RPMI7951 (cell line): Measurements from ENCODE around the gene ZC3H11A. TPM values are rescaled to one million over a fixed set of nuclear protein-coding genes. Genes with fewer than 3 reads are reported as not detected.
"Not testable (repeated sequence)": the region's sequence is repeated elsewhere in the genome, so short reads cannot be mapped to it uniquely, and the experiment has no call there.

Source experiments
- DNase-seq: peaks from one replicate; pipeline ENCODE4 v3.0.0-alpha.2; 2012; ENCODE audit warnings: low read depth
- total RNA-seq: library from RNA; depleted of rRNA; stranded (reverse); fragments of >200 nt; shearing (Covaris generic); gene quantifications from 2 replicates; pipeline ENCODE4 v1.2.3, GENCODE V29; 2014; rRNA removed

ZC3H11A gene
- 62.7 and 71.3 TPM in 2 replicates for total RNA-seq

DNA sequence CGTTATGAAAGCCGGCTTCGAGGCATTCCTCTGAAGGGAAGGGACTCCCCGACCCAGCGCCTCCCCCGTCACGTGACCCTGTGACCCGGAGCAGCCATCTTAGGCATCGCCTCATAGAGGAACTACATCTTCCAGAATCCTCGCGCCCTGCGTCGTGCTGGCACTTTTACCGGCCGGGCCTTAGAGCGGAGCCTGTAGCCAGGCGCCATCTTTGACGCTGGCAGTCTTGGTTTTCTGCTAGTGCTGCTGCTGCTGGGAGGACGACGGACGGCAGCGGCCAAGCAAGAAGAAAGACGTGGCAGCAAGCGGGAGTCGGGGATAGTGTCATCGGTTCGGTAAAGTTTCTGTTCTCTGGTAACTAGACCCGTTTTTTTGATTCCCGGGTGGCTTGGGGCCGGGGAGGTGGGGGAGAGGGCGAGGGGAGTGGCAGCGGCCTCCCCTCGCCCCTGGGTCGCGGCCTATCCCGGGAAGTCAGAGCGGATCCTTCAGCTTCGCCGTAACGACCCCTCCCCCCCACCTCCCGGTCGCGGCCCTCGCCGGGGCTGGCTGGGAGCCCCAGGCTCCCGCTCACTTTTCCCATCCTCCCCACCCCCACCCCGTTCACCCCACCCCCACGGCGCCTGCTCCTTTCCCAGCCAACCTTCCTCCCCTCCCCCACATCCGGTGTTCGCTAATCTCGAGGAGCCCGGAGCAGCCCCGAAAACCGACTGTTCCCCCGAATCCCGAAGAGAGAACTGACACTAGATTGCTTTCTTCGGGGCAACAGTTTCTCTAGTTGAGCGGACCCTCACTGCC lies at the start of gene ZC3H11A, which contains the start of gene ZBED6:
Gene ZC3H11A, plus strand, starts transcription at position 183 of the 795 bp plus-strand sequence. CDS start 21,448 bp downstream, outside the sequence.
Gene ZBED6, plus strand, starts transcription at position 183 of the 795 bp plus-strand sequence. CDS start 1,900 bp downstream, outside the sequence.
- DNase-seq, result peak; percentile 97

DNA sequence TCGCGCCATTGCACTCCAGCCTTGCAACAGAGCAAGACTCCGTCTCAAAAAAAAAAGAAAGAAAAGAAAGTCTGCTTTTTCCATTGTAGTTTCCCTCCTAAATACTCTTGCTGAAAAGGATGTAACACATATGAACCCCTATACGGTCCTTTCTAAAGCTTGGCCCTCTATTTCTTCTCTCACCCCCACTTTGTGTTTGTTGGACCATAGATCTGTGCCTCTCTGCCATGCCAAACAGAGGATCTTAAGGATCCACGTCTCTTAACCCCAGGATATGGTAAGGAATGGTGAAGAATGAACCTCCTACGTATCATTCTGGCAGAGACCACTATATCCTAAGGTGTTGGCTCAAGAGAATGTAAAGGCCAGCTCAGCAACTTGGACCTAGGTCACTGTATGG lies 49.1 kb upstream of the ZC3H11A start:
- DNase-seq, result no peak

DNA sequence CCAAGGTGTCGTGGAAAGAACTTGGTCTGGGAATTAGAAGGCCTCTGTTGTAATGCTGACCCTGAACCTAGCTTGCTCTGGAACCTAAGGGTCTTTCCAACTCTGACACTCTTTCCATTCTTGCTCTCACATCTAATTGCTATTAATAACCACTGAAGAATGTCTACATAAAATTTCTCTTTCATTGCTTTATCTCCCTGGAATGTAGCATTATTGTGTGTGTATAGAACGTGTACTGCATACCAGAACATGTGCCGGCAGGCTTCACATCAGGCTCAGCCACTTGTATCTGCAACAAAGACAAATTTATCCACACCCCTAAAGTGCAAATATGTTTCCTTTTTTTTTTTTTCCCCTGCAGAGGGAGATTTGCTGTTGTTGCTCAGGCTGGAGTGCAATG lies 44.4 kb upstream of the ZC3H11A start:
- no peak for DNase-seq

DNA sequence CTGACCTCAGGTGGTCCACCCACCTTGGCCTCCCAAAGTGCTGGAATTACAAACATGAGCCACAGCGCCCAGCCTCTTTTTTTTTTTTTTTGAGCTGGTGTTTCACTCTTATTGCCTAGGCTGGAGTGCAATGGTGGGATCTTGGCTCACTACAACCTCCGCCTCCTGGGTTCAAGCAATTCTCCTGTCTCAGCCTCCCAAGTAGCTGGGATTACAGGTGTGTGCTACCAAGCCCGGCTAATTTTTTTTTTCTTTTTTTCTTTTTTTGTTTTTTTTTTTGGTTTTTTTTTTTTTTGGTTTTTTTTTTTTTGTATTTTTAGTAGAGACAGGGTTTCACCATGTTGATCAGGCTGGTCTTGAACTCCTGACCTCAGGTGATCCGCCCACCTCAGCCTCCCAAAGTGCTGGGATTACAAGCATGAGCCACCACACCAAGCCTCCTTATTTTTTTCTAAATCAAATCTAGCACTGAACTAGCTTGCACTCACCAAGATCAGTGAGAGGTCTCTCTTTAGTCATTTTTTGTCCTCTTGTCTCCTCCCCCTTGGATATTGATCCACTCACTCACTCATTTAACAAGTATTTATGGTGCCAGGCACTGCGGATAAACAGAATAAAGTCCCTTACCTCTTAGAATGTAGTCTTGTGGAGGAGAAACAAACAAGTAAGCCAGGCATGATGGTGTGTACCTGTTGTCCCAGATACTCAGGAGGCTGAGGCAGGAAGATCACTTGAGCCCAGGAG lies 43.6 kb upstream of the ZC3H11A start:
- DNase-seq, result not testable (repeated sequence)

DNA sequence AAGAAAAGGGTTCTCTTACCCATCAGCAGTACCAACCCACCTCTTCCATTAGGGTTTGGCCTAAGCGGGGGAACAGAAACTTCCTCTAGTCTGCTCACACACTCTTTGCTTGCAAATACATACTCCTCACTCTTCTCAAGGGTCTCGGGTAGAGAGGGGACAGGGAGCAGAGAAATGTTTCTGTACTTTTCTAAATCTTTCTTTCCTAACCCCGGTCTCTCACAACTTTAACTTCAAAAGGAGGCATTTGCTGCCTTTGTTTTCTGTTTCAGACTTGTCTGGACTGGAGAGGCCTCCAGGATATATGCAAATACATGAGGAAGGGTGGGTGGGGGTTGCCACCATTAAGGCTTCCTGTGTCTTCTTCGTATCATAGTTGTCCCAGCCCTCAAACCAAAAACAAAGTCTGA lies 41.0 kb upstream of the ZC3H11A start:
- DNase-seq, result no peak

DNA sequence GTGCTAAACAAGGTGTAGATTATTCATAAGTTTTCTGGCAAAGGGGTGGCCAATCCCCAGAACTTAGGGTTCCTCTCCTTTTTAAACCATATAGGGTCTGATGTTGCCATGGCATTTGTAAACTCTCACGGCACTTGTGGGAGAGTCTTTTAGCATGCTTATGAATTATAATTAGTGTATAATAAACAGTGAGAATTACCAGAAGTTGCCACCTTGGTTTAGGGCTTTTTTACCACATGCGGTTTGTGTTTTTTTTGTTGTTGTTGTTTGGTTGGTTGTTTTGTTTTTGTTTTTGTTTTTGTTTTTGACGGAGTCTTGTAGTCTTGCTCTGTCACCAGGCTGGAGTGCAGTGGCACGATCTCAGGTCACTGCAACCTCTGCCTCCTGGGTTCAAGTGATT lies 39.4 kb upstream of the ZC3H11A start:
- DNase-seq, result no peak

DNA sequence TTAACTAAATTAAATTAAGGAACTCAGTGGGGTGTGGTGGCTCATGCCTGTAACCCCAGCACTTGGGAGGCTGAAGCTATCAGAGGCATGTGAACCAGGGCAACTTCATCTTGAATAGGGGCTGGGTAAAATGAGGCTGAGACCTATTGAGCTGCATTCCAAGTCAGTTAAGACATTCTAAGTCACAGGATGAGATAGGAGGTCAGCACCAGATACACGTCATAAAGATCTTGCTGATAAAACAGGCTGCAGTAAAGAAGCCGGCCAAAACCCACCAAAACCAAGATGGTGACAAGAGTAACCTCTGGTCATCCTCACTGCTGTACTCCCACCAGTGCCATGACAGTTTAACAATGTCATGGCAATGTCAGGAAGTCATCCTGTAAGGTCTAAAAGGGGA lies 36.7 kb upstream of the ZC3H11A start:
- not testable (repeated sequence) for DNase-seq

DNA sequence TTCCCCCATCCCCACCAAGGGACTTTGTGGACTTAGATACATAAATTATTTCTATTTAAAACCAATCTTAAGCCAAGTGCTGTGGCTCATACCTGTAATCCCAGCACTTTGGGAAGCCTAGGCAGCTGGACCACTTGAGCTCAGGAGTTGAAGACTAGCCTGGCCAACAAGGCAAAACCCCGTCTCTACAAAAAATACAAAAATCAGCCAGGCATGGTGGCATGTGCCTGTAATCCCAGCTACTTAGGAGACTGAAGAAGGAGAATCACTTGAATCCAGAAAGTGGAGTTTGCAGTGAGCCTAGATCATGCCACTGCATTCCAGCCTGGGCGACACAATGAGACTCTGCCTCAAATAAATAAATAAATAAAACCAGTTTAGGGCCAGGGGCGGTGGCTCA lies 34.9 kb upstream of the ZC3H11A start:
- DNase-seq, result no peak

DNA sequence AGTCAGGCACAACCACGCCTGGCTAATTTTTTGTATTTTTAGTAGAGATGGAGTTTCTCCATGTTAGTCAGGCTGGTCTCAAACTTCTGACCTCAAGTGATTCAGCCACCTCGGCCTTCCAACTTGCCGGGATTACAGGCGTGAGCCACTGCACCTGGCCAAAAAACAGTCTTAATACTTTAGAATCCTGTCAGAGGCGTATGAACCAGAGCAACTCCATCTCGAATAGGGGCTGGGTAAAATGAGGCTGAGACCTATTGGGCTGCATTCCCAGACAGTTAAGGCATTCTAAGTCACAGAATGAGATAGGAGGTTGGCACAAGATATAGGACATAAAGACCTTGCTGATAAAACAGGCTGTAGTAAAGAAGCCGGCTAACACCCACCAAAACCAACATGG lies 33.5 kb upstream of the ZC3H11A start:
- DNase-seq, result not testable (repeated sequence)

DNA sequence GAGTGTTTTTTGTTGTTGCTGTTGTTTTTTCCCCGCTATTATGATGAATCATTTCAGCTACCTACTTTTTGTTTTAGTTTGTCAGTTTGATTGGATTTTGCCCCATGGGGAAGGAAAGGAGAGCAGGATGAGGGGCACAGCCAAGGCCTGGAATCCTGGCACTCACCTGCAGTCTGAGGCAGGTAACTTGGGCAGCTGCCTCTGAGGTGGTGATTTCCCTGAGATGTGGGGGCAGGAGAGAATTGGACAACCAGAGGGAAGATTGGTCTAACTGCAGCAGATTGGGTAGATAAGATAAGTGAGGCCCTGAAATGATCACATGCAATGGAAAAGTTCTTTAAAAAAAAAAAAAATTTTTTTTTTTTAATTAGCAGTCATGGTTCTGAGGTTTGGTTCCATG lies 31.9 kb upstream of the ZC3H11A start:
- no peak for DNase-seq

DNA sequence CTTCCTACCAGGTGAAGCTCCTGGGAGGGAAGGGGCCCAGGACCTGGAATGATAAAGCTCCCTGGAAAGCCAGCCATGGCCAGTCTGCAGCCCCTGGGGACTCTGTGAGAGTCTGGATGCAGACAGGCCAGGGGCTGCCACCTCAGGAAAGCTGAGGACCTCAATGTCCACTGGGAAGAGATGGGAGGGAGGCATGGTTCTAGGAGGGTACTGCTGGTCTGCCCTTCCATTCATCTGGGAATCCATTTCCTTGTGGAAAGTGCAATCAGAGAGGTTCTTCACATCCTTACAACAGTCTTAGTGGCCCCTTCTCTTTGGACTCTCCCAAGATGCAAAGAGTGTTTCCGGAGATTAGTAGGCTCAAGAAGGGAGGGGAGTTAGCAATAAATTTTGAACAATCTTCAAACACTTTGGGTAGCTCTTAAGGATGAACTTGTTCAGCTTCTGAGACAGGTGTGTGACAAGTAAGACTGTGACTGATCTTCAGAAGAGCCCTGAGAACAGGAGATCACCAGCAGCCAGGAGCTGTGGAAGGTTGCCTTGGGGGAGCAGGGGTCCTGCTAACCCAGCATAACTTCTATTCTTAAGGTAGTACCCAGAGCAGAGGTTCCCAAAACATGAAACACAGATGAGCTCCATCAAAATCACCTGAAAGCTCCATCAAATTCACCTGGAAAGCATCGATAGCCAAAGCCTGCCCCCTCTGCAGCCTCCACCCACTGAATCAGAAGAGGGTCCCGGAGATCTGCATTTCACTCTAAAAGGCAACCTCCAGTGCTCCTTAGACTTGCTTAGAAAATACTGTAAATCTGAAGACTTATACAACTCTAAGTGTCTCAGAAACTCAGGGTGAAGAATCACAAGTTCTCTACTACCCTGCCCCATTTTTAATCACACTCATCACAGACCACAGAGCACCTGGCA lies 31.1 kb upstream of the ZC3H11A start:
- no peak for DNase-seq

DNA sequence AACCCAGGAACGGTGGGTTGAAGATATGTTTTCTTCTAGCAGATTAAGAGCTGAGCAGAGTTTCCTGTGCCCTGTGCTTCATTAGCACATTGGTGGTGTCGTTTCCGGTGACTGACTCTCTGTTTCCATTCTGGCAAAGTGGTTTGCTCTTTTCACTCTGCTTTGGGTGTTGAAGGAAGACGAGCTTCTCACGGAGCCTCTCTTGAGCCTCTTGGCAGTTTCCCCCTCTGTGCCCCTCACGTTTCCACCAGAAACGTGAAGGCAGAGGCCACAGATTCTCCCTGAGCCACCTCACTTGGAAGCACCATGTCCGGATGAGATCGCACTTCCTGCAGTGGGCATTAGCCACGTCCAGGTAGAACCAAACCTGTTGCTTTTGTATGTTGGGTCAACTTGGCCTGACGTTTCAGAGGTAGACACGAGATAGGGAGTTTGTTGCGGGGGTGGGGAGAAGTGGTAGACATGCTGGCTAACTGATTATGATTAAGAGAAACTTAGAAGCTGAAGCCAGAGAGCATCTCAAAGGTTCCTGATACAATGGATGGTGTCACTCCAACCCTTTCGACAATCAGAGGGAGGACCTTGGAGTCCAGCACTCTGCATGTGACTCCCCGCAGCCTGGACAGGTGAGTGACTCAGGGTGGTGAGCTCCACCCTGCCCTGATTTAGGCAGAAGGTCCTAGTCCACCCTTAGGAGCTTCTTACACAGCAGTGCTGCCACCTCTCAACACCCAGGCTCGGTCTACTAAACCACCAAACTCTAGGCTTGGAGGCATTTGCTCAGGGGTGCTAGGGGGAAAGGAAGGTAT lies 30.2 kb upstream of the ZC3H11A start, which contains the start of gene LAX1:
Gene LAX1, plus strand, starts transcription at position 155 of the 809 bp plus-strand sequence. Its CDS starts 383 bp downstream, at position 538.
- no peak for DNase-seq

DNA sequence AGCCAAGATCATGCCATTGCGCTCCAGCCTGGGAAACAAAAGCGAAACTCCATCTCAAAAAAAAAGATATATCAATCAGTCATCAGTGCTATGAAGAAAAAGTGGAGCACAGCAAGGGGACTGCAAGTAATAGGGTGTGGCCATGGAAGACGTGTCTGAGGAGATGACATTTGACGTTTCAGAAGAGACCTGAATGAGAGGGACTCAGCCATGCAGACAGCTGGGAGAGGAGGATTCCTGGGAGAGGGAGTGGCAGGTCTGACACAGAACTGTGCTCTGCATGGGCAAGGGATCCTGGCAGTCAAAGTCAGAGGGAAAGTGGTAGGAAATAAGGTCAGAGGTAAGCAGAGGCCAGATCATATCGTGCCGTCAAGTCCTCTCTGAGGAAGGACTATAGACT lies 27.2 kb upstream of the ZC3H11A start:
- no peak for DNase-seq

DNA sequence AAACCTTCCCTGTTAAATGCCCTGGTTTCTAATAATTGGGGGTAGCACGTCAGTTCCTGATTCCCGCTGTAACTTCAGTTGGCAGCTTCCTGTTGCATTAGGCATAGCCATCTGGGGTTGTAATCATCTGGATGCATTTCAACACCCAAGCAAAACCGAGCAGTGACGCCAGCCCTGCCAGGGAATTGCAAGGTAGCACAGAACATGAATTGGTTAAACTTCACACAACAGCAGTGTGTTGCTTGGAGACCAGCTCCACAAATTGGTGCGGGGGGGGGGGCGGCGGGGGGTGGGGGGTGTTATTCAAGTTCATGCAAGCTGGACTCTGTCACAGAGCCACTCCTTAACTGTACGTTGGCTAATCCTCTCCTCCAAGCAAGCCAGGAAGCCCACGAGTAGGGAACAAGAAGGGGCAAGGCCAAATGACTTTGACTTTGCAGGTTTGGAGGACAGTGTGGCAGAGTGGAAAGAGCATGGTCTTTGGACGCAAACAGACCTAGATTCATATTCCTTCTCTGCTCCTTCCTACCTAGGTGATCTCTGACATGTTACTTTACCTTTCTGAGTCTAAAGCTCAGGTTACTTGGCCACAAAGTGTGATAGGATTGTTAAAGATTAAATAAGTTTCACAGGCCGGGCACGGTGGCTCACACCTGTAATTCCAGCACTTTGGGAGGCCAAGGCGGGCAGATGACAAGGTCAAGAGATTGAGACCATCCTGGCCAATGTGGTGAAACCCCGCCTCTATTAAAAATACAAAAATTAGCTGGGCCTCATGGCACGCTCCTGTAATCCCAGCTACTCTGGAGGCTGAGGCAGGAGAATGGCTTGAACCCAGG lies 25.7 kb upstream of the ZC3H11A start:
- peak; percentile 60 for DNase-seq

DNA sequence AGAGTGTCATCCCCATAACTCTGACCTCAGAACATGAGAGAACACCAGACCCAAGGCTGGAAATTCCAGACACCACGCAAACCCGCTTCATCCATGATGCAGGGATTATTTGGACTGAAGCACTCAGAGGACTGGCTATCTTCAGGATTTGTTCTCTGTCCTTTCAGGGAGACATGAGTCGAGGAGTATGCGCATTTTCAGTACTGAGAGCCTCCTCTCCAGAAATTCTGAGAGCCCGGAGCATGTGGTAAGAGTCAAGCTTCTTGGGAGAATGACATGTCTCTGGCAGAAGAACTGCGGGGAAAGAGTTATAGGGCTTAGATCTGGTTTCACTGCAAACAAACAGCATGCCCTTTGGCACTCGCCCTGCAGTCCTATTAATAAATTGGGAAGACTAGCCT lies 23.5 kb upstream of the ZC3H11A start:
- no peak for DNase-seq

DNA sequence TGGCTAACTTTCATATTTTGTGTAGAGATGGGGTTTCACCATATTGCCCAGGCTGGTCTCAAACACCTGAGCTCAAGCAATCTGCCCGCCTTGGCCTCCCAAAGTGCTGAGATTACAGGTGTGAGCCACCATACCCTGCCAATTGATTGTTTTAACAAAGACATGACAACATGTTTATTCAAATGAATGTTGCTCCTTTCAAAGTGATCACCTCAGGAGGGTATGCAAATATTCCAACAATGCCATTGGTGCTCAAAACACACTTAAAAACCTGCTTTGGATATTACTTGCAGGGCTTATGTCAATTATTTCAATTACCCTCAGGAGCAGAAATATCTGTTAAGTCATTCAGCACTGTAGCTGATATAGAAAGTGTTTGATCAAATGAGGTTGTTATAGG lies 22.6 kb upstream of the ZC3H11A start:
- DNase-seq, result no peak

DNA sequence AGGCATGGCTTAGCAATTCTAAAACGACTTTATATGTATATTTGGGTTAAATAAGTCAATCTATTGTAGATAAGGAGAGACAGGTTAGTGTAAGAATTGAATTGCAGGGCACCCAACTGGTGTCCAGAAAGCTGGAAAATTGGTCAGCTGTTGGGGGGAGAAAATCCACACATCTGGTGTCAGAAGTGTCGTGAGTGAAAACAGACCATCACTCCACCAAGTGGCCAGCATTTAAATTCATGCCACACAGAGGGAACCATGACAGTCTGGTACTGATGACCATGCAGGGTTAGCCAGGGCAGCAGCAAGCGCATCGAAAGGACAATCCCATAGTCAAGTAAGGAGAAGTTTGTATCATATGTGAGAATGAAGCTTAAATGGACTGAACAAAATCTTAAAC lies 18.8 kb upstream of the ZC3H11A start:
- DNase-seq, result no peak

DNA sequence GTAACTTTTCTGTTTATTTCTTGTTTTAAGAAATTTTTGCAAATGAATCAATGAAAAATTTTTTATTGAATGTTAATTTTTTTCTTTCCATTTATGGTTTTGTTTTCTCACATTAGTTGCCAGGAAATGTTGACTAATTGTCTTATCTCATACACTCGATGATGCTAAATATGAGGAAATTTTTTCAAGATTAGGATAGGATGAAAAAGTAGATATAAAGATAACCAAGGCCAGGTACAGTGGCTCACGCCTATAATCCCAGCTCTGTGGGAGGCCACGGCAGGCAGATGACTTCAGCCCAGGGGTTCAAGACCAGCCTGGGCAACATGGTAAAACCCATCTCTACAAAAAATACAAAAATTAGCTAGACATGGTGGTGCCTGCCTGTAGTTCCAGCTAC lies 17.8 kb upstream of the ZC3H11A start:
- DNase-seq, result no peak

DNA sequence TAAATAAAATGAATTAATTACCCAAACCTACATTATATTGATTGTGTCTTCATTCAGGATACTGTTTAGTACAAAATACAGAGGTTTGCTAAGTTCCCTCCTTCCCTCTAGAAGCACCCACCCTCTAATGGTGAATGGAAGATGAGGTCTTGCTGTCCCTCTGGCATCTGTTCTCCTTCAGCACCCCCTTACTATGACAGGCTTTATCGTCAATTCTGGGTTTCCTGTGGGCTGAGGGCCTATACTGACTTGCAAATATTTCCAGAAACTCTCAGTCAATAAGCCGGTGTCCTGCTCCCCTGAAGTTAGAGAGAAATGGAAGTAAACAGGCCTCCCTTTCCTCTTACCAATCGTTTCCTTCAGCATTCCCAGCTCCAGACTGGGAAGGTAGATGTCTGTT lies 17.3 kb upstream of the ZC3H11A start:
- DNase-seq, result no peak

DNA sequence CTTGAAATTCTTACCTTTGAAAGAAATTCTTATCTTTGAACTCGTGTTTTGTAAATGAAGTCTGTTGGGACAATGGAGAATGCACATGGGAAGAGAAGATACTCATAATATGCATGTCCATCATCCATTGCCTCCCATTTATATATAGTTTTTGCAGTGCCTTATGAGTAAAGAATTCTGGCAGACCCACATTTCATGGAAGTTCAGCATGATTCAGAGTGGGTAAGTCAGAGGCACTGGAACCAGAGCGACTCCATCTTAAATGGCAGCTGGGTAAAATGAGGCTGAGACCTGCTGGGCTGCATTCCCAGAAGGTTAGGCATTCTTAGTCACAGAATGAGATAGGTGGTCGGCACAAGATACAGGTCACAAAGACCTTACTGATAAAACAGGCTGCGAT lies 16.6 kb upstream of the ZC3H11A start:
- no peak for DNase-seq
